Osteocyte (in vitro differentiated cells): ENCODE measurements around the gene CDSN. TPM values are rescaled to one million over a fixed set of nuclear protein-coding genes. Genes with fewer than 3 reads are reported as not detected.

ENCODE experiments used
- DNase-seq: peaks from one replicate; pipeline ENCODE4 v3.0.0; 2021; ENCODE audit warnings: mixed read lengths; ENCODE audit not compliant: unreplicated experiment; ENCODE audit errors: extremely low spot score
- H3K27ac Mint-ChIP-seq: one replicate; pipeline ENCODE4 v1.8.0; 2021; ENCODE audit warnings: mild to moderate bottlenecking, mixed read lengths; ENCODE audit not compliant: unreplicated experiment
- H3K27me3 Mint-ChIP-seq: one replicate; pipeline ENCODE4 v1.8.0; 2021; ENCODE audit warnings: mixed read lengths; ENCODE audit not compliant: unreplicated experiment
- H3K36me3 Mint-ChIP-seq: one replicate; pipeline ENCODE4 v1.8.0; 2021; ENCODE audit warnings: mixed read lengths; ENCODE audit not compliant: unreplicated experiment
- H3K4me1 Mint-ChIP-seq: one replicate; pipeline ENCODE4 v1.8.0; 2021; ENCODE audit warnings: mixed read lengths; ENCODE audit not compliant: unreplicated experiment
- H3K4me3 Mint-ChIP-seq: one replicate; pipeline ENCODE4 v1.8.0; 2021; ENCODE audit warnings: mild to moderate bottlenecking, moderate library complexity, mixed read lengths; ENCODE audit not compliant: unreplicated experiment
- H3K9me3 Mint-ChIP-seq: one replicate; pipeline ENCODE4 v1.8.0; 2021; ENCODE audit warnings: mixed read lengths; ENCODE audit not compliant: unreplicated experiment
- total RNA-seq: library from RNA; stranded (reverse); gene quantifications from 2 replicates; pipeline ENCODE4 v1.2.1, GENCODE V29; 2021
- TF ChIP-seq, protein P1 (sequence below): fragments of 200-600 bp; sonication (generic); IDR thresholded peaks from 2 replicates; pipeline ENCODE4 v1.5.0; 2021; ENCODE audit warnings: antibody characterized with exemption, mild to moderate bottlenecking, moderate library complexity

CDSN gene
- total RNA-seq, 1 donor from 2014 or later, result not detected

DNA sequence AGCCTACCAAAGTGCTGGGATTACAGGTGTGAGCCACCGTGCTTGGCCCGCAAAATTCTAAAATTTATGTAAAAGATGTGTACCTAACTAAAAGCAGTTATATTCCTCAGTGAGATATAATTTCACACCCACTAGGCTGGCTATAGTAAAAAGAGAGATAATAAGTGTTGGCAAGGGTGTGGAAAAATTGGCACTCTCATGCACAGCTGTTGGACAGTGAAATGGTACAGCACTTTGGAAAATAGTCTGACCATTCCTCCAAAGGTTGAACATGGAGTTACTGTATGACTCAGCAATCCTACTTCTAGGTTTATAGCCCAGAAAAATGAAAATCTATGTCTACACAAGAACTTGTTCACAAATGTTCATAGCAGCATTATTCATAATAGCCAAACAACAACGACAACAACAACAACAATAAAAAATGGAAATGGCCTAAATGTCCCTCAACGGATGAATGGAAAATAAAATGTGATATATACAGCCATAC, 21.8 kb downstream of the CDSN start:
- H3K4me1 Mint-ChIP-seq, result peaks cover 1% of the 10 kb centered on the region
- no peak overlapping the region for H3K27ac Mint-ChIP-seq
- TF ChIP-seq, protein P1, sequence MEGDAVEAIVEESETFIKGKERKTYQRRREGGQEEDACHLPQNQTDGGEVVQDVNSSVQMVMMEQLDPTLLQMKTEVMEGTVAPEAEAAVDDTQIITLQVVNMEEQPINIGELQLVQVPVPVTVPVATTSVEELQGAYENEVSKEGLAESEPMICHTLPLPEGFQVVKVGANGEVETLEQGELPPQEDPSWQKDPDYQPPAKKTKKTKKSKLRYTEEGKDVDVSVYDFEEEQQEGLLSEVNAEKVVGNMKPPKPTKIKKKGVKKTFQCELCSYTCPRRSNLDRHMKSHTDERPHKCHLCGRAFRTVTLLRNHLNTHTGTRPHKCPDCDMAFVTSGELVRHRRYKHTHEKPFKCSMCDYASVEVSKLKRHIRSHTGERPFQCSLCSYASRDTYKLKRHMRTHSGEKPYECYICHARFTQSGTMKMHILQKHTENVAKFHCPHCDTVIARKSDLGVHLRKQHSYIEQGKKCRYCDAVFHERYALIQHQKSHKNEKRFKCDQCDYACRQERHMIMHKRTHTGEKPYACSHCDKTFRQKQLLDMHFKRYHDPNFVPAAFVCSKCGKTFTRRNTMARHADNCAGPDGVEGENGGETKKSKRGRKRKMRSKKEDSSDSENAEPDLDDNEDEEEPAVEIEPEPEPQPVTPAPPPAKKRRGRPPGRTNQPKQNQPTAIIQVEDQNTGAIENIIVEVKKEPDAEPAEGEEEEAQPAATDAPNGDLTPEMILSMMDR, result no peak
- H3K9me3 Mint-ChIP-seq, result no peaks in the 10 kb centered on the region
- DNase-seq, result no peak
- peaks cover 28% of the 10 kb centered on the region for H3K27me3 Mint-ChIP-seq
- H3K4me3 Mint-ChIP-seq, result no peak overlapping the region
- H3K36me3 Mint-ChIP-seq, result no peaks in the 10 kb centered on the region

DNA sequence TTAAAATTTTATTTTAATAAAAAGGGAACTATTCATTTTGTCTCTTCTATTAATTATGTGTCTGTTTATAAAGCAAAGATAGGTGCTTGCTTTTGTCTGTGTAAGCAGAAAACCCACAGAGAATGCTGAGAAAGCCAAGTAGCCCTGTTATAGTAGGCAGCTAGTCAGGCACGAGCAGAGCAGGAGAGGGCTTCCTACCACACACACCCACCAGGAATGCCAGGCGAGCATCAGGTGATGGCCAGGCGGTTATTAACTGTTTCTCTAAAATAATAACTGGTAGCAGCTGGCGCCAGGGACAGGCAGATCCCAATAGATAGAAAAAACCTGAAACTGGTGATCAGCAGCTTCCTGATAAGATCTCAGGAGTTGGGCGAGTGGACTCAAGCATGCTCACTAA, 23.6 kb downstream of the CDSN start:
- H3K36me3 Mint-ChIP-seq, result no peaks in the 10 kb centered on the region
- H3K27ac Mint-ChIP-seq, result no peak overlapping the region
- no peaks in the 10 kb centered on the region for H3K9me3 Mint-ChIP-seq
- no peak overlapping the region for H3K4me3 Mint-ChIP-seq
- peaks cover 24% of the 10 kb centered on the region for H3K27me3 Mint-ChIP-seq
- no peak for DNase-seq
- H3K4me1 Mint-ChIP-seq, result peaks cover 1% of the 10 kb centered on the region
- TF ChIP-seq, protein P1, result no peak

DNA sequence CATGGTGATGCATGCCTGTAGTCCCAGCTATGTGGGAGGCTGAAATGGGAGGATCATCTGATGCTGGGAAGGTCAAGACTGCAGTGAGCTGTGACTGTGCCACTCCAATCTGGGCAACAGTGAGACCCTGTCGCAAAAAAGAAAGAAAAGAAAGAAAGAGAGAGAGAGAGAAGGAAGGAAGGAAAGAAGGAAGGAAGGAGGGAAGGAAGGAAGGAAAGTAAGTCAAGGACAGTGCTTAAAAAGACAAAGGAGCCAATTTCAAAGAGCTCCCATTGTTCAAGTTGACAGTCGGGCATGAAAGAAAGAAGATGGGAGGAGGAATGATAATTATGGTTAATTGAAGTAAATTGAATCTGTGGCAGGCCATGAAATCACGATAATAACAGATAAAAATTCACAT, 24.0 kb downstream of the CDSN start:
- TF ChIP-seq, protein P1, result no peak
- Mint-ChIP-seq H3K36me3 (no peaks in the 10 kb centered on the region), H3K4me1 (peaks cover 1% of the 10 kb centered on the region), H3K27ac (no peak overlapping the region), H3K4me3 (no peak overlapping the region), H3K9me3 (no peaks in the 10 kb centered on the region), H3K27me3 (peaks cover 24% of the 10 kb centered on the region)
- no peak for DNase-seq

DNA sequence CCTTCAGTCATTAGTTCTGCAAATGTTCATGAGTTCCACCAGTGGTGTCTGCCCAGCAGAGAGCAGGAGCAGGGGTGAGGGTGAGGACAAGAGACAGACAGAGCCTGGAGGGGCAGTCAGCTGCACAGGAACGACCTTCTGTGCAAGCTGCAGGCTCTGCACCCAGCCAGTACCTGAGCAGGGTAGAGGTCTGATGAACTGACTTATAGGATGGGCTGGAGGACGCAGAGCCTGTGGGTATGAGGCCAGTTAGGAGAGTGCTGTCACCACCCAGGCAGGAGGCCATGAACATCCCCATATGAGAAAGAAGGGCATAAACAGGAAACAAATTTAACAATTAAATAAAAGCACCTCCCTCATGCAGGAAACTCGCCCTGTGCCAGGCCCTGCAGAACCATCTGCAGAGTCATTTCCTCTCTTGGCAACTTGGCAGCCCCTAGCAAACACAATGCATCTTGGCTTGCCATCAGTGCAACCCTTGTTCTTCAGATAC, 25.8 kb downstream of the CDSN start:
- H3K27ac Mint-ChIP-seq, result no peak overlapping the region
- no peak for DNase-seq
- H3K4me1 Mint-ChIP-seq, result peaks cover 1% of the 10 kb centered on the region
- H3K27me3 Mint-ChIP-seq, result peaks cover 14% of the 10 kb centered on the region
- no peak overlapping the region for H3K4me3 Mint-ChIP-seq
- no peaks in the 10 kb centered on the region for H3K36me3 Mint-ChIP-seq
- TF ChIP-seq, protein P1, result no peak
- no peaks in the 10 kb centered on the region for H3K9me3 Mint-ChIP-seq

DNA sequence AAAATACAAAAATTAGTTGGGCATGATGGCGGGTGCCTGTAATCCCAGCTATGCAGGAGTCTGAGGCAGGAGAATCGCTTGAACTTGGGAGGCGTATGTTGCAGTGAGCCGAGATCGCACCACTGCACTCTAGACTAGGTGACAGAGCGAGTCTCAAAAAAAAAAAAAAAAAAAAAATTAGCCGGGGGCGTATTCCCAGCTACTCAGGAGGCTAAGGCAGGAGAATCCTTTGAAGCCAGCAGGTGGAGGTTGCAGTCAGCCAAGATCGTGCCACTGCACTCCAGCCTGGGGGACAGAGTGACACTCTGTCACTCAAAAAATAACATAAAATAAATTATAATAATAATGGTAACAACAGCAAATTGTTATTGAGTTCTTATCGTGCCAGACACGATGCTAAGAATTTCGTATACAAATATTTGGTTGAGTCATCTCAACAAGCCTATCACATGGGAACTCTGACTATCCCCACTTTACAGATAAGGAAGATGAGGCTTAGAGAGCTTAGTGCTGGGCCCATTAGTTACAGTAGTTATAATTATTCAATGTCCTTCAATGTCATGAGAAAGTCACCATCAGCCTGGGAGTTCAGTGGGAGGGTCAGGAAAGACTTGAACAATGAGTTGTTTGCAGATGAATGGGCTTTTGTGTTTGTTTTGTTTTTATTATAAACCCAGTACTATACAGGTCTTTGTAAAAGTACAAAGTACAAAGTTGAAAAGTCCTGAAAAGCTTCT, 27.3 kb downstream of the CDSN start:
- Mint-ChIP-seq H3K27ac (no peak overlapping the region), H3K36me3 (no peaks in the 10 kb centered on the region), H3K4me3 (no peak overlapping the region), H3K27me3 (peaks cover 14% of the 10 kb centered on the region), H3K4me1 (peaks cover 1% of the 10 kb centered on the region), H3K9me3 (no peaks in the 10 kb centered on the region)
- TF ChIP-seq, protein P1, result no peak
- DNase-seq, result no peak
